Activated CD4-positive, alpha-beta T cell treated with anti-CD3 and anti-CD28 coated beads, Interleukin-2, Interleukin-4, amounts not matched to agents 100 ng/mL and 50 ng/mL, durations not matched to agents 16 hours and 8 hours (primary cell): ENCODE data around the gene TRANK1.
"Not testable (repeated sequence)": the region's sequence is repeated elsewhere in the genome, so short reads cannot be mapped to it uniquely, and the experiment has no call there.

Experiments
- DNase-seq: peaks from one replicate; pipeline ENCODE4 v3.0.0-alpha.2; 2020; ENCODE audit warnings: low spot score

The TRANK1 gene

GRCh38 chr3:36957063-36957462 lies 12.2 kb upstream of the TRANK1 start:
- DNase-seq = no peak

GRCh38 chr3:36956155-36956554 lies 11.3 kb upstream of the TRANK1 start:
- no peak for DNase-seq

GRCh38 chr3:36954452-36955134 lies 9.7 kb upstream of the TRANK1 start:
- DNase-seq = no peak

GRCh38 chr3:36947814-36948213 lies 3.0 kb upstream of the TRANK1 start:
- DNase-seq = not testable (repeated sequence)

GRCh38 chr3:36945333-36945980 lies 603 bp upstream of the TRANK1 start:
- no peak for DNase-seq

- DNase-seq = peak; percentile 12
Measured at GRCh38 chr3:36944012-36944640, 728 bp downstream of the TRANK1 start.

GRCh38 chr3:36943601-36944000 lies 1.3 kb downstream of the TRANK1 start:
- no peak for DNase-seq

- no peak for DNase-seq
Measured at GRCh38 chr3:36942638-36943248, 2.1 kb downstream of the TRANK1 start.

GRCh38 chr3:36941658-36942057 lies 3.2 kb downstream of the TRANK1 start:
- no peak for DNase-seq

- DNase-seq = no peak
Measured at GRCh38 chr3:36941162-36941561, 3.7 kb downstream of the TRANK1 start.

GRCh38 chr3:36937492-36937891 lies 7.4 kb downstream of the TRANK1 start:
- DNase-seq = no peak

GRCh38 chr3:36933540-36934296 lies 11.1 kb downstream of the TRANK1 start:
- DNase-seq = no peak

GRCh38 chr3:36931424-36931823 lies 13.4 kb downstream of the TRANK1 start:
- not testable (repeated sequence) for DNase-seq

GRCh38 chr3:36928220-36928619 lies 16.6 kb downstream of the TRANK1 start:
- DNase-seq = no peak

GRCh38 chr3:36926292-36926897 lies 18.5 kb downstream of the TRANK1 start:
- DNase-seq = no peak

GRCh38 chr3:36924744-36925521 lies 19.9 kb downstream of the TRANK1 start:
- DNase-seq = no peak

- DNase-seq = no peak
Measured at GRCh38 chr3:36923981-36924743, 20.7 kb downstream of the TRANK1 start.

- DNase-seq = no peak
Measured at GRCh38 chr3:36923523-36923943, 21.3 kb downstream of the TRANK1 start.

GRCh38 chr3:36920884-36921567 lies 23.8 kb downstream of the TRANK1 start:
- no peak for DNase-seq
